Measurements from ENCODE around the gene LPAR2.

- no peak for TF ChIP-seq POLR2AphosphoS5 (IDR thresholded peaks at IDR 0.05; ENCODE audit: insufficient read depth in 1 of 2, low read depth in 1 of 2)
- TF ChIP-seq CTCF (IDR thresholded peaks at IDR 0.05): no peak
Measured at GRCh38 chr19:19661675-19662251, 33.7 kb upstream of the LPAR2 start.

Data from vagina (tissue), 2 donors.